Tibial nerve (tissue), 4 donors: ENCODE measurements around the gene SPEM2. TPM values are rescaled to one million over a fixed set of nuclear protein-coding genes. Genes with fewer than 3 reads are reported as not detected.
A peak's percentile ranks its signal among the peaks of the same experiment; 100 is the strongest.

Experiments
- DNase-seq, 2 donors: peaks; one replicate each; pipeline ENCODE4 v3.0.0-alpha.2; 2019; ENCODE audit warnings: low spot score in 2 of 2
- H3K27ac ChIP-seq, 4 donors: fragments of 200-600 bp; sonication (generic) in 3 of 4; one replicate each; pipeline ENCODE4 v1.5.1; 2017 to 2019; ENCODE audit warnings: mild to moderate bottlenecking in 1 of 4
- H3K27me3 ChIP-seq, 2 donors: fragments of 200-600 bp; sonication (generic) in 1 of 2; one replicate each; pipeline versions ENCODE4 v1.5.1 to v1.6.0; 2017 to 2019
- H3K36me3 ChIP-seq, 3 donors: fragments of 200-600 bp; sonication (generic); one replicate each; pipeline ENCODE4 v1.5.1; 2018 to 2019
- H3K4me1 ChIP-seq, 4 donors: fragments of 200-600 bp; sonication (generic) in 3 of 4; one replicate each; pipeline ENCODE4 v1.5.1; 2017 to 2019
- H3K4me3 ChIP-seq, 4 donors: fragments of 200-600 bp; sonication (generic) in 3 of 4; one replicate each; pipeline ENCODE4 v1.5.1; 2017 to 2019; ENCODE audit warnings: mild to moderate bottlenecking in 1 of 4, moderate library complexity in 1 of 4
- H3K9me3 ChIP-seq, 4 donors: fragments of 200-600 bp; sonication (generic) in 3 of 4; one replicate each; pipeline ENCODE4 v1.5.1; 2017 to 2019
- EP300 ChIP-seq, 2 donors: sonication (generic); formaldehyde crosslinking; IDR thresholded peaks; one replicate each; pipeline ENCODE4 v1.6.1; 2017; ENCODE audit warnings: antibody characterized with exemption in 2 of 2, mild to moderate bottlenecking in 1 of 2
- POLR2A ChIP-seq, 2 donors: fragments of 450-650 bp; IDR thresholded peaks; one replicate each; pipeline ENCODE4 v1.6.1; 2017; ENCODE audit warnings: antibody characterized with exemption in 2 of 2, mild to moderate bottlenecking in 2 of 2, moderate library complexity in 2 of 2
- WGBS, 2 donors: methylation state at CpG; one replicate each; pipeline ENCODE4 v1.1.5; 2018; 5-methylcytosine and 5-hydroxymethylcytosine counted together
- total RNA-seq, 4 donors: library from RNA; depleted of rRNA; stranded (reverse); fragments of >200 nt; gene quantifications; one replicate each; pipeline ENCODE4 v1.1.0, GENCODE V29; 2016
- TF ChIP-seq, protein P1 (sequence below), 5 experiments: fragments of 200-600 bp in 3 of 5; fragments of 450-650 bp in 2 of 5; sonication (generic) in 3 of 5; IDR thresholded peaks; one replicate each; pipeline ENCODE4 v1.5.1; 2016 to 2019; ENCODE audit warnings: antibody characterized with exemption in 5 of 5, mild to moderate bottlenecking in 3 of 5, moderate library complexity in 2 of 5

SPEM2 gene
- total RNA-seq, 4 donors from 2014 or later: not detected

DNA sequence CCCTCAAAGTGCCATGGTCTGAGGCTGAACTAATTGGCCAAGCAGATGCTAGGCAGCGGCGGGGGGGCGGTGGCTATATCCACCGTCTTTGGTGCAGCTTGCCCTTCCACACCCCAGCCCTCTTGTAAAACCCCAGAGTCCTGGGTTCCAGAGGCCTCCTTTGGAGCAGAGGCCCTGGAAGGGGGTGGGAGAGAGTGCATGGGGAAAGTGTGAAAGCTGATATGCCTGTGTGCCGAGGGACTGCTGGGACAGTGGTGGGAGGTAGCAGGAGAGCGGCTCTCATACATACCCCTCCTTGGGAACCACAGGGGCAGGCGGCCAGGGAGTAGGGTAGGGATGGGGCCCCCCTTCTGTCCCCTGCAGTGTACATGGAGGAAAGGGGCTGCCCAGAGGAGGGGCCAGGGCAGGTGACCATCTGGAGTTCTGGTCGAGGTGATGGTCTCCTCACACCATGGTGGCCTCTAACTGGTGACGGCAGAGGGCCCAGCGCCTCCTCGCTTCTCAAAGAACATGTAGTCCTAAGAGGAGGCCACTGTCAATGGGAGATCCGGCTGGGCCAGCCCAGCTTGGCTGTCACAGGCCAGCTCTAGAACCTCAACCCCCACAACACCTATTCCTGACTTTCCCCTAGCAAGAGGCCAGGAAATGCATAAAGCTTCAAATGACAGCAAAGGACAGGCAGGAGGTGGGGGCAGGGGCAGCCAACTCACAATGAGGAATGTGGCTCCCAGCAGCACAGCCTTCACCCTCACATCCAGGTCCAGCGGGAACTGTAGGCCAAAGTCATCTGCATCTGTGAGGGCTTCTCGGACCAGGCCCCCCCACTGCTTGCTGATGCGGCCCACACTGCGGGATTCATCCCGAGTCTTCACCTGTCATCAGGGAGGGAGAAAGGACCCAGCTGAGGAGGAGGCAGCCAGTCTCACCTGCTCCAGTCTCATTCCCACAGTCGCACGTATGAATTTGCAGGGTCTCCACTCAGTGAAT is 35.2 kb upstream of the SPEM2 start:
- Histone ChIP-seq H3K4me3 (no peak overlapping the region), H3K36me3 (peaks cover 0 to 70% (median 0%) of the 10 kb centered on the region in 3 donors), H3K27ac (no peak overlapping the region), H3K27me3 (no peaks in the 10 kb centered on the region), H3K9me3 (no peaks in the 10 kb centered on the region), H3K4me1 (peaks cover 0 to 23% (median 13%) of the 10 kb centered on the region in 4 donors)
- no peak for DNase-seq
- 84 to 89% methylated on average over 19 of the region's 19 CpGs for WGBS, 2 donors
- TF ChIP-seq POLR2A (IDR thresholded peaks at IDR 0.05): no peak
- TF ChIP-seq EP300 (IDR thresholded peaks at IDR 0.05): no peak
- TF ChIP-seq, protein P1, sequence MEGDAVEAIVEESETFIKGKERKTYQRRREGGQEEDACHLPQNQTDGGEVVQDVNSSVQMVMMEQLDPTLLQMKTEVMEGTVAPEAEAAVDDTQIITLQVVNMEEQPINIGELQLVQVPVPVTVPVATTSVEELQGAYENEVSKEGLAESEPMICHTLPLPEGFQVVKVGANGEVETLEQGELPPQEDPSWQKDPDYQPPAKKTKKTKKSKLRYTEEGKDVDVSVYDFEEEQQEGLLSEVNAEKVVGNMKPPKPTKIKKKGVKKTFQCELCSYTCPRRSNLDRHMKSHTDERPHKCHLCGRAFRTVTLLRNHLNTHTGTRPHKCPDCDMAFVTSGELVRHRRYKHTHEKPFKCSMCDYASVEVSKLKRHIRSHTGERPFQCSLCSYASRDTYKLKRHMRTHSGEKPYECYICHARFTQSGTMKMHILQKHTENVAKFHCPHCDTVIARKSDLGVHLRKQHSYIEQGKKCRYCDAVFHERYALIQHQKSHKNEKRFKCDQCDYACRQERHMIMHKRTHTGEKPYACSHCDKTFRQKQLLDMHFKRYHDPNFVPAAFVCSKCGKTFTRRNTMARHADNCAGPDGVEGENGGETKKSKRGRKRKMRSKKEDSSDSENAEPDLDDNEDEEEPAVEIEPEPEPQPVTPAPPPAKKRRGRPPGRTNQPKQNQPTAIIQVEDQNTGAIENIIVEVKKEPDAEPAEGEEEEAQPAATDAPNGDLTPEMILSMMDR (IDR thresholded peaks at IDR 0.05): no peak

DNA sequence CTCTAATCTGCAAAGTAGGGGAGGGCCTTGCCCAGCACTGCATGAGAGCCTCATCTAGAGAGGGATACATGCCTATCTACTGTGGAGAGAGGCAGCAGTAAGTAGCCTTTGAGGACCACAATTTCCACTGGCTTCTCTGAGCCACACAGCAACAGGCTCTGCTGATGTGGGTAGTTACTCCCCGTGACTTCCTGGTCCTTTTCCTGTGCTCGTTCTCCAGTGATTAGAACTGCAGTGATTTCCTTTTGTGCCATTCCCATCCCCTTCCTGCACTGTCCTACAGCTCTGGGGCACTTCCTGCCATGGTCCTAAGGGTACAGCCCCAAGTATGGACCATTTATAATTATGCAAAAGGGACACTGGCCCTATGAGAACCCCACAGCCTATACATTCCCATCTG is 34.1 kb upstream of the SPEM2 start:
- Histone ChIP-seq H3K27ac (peak overlapping the region in 1 of 4 donors; percentile 28), H3K9me3 (no peaks in the 10 kb centered on the region), H3K4me1 (peaks cover 0 to 27% (median 15%) of the 10 kb centered on the region in 4 donors), H3K4me3 (no peak overlapping the region), H3K27me3 (no peaks in the 10 kb centered on the region), H3K36me3 (peaks cover 0 to 67% (median 0%) of the 10 kb centered on the region in 3 donors)
- WGBS, 2 donors: 47 to 78% methylated on average over 2 of the region's 2 CpGs
- DNase-seq: no peak
- TF ChIP-seq EP300 (IDR thresholded peaks at IDR 0.05) (no peak), POLR2A (IDR thresholded peaks at IDR 0.05) (no peak)
- TF ChIP-seq, protein P1 (IDR thresholded peaks at IDR 0.05): no peak

DNA sequence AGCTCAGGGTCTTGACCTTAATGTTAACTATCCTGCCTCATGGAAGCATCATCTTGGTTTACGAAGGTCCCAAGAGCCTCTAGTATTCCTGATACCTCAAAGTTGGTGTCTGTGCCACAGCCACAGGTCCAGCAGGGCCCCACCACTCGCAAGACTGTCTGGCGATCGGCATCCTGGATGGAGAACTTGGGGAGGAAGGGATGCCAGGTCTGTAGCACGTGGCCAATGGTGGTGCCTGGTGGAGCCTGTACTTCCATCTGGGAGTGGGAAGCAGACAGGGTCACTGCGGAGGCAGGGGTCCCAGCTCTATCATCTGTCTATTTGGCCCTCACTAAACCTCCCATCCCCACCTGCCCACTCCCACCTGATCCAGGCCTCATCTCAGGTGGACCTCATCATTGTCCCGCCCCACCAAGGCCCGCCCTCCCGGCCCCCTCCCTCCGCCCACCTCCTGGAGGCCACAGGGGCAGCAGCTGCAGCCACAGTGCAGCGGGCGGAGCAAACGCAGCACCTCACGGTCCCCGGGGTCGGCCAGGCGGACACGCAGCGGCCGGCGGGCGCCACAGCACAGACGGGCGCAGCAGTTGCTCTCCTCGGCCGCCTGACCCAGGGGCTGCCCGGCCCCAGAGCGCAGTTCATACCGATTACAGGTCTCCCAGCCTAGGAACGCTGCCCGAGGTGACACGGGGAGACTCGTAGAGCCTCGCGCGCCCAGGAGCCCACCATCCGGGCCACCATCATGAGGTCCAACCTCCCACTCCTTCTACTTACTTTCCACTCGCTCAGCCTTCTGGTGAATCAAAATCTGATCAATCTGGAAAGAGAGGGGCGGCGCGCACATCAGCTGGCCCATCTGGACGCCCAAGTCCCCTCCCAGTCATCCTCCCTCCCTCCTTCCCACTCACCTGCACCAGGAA is 32.5 kb upstream of the SPEM2 start:
- H3K4me3 ChIP-seq: peak overlapping the region; percentile 77 to 95 (median 88)
- no peak for TF ChIP-seq EP300 (IDR thresholded peaks at IDR 0.05)
- TF ChIP-seq POLR2A (IDR thresholded peaks at IDR 0.05): no peak
- TF ChIP-seq, protein P1 (IDR thresholded peaks at IDR 0.05): no peak
- 68% methylated on average over 39 to 42 of the region's 42 CpGs for WGBS, 2 donors

DNA sequence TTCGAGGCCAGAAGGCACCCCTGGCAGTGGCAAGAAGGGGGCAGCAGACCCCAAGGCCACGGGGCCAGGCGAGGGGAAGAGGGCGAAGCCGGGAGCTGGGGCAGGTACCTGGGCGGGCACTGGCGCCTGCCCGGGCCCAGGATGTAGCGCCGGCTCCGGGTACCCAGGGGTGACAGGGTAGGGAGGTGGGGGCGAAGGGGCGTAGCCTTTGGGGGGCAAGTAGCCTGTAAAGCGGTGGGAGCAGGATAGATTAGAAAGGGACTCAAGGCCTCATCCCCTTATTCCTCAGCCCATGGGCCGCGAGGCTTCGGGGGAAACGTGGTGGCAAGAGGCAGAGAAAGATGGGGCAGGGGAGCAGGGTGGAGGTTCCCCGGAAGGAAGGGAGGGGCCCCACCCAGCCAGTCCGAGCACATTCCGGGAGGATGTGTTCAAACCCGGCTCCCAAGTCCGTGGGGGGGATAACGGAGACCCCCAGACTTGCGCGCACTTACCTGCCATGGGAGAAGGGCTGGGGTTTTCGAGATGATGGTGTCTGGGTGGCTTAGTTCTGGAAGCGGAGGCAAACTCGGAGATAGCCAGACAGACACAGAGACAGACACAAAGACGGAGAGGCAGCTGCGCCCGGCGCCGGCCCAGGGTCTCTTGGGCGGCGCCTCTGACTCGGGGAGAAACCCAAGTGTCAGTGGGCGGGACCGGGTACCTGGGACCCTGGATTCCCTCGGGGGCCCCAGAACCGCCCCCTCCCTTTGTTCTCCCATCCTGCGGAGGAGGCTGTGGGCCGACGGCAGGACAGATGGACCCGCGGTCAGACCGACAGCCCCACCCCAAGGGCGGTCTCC is 31.6 kb upstream of the SPEM2 start:
- H3K27ac ChIP-seq: peak overlapping the region; percentile 86 to 96 (median 91)
- WGBS, 2 donors: 4 to 6% methylated on average over 40 to 47 of the region's 48 CpGs
- H3K4me3 ChIP-seq: peak overlapping the region; percentile 77 to 95 (median 88)
- TF ChIP-seq, protein P1 (IDR thresholded peaks at IDR 0.05): no peak
- TF ChIP-seq POLR2A (IDR thresholded peaks at IDR 0.05): no peak
- TF ChIP-seq EP300 (IDR thresholded peaks at IDR 0.05): no peak
- H3K9me3 ChIP-seq: no peaks in the 10 kb centered on the region
- no peak for DNase-seq
- H3K36me3 ChIP-seq: peaks cover 0 to 42% (median 0%) of the 10 kb centered on the region in 3 donors
- H3K27me3 ChIP-seq: no peaks in the 10 kb centered on the region
- peaks cover 0 to 27% (median 15%) of the 10 kb centered on the region in 4 donors for H3K4me1 ChIP-seq

More for the DNA sequence above, 32.5 kb upstream of the SPEM2 start:
- Histone ChIP-seq H3K27me3 (no peaks in the 10 kb centered on the region), H3K4me1 (peaks cover 0 to 27% (median 15%) of the 10 kb centered on the region in 4 donors), H3K9me3 (no peaks in the 10 kb centered on the region), H3K27ac (peak overlapping the region in 3 of 4 donors; percentile 90 to 96 (median 92)), H3K36me3 (peaks cover 0 to 51% (median 0%) of the 10 kb centered on the region in 3 donors)
- DNase-seq: no peak
